CD14-positive monocyte (primary cell): ENCODE data around the gene CCDC40. TPM values are rescaled to one million over a fixed set of nuclear protein-coding genes. Genes with fewer than 3 reads are reported as not detected.

ENCODE experiments used
- DNase-seq, 3 donors: peaks; one replicate each; pipeline ENCODE4 v3.0.0-alpha.2; 2011 to 2022
- H2AFZ ChIP-seq: 2 replicates; pipeline ENCODE4 v1.6.0; 2012; ENCODE audit warnings: mild to moderate bottlenecking, low read depth, low read length, inconsistent platforms; ENCODE audit not compliant: insufficient read depth, poor library complexity, severe bottlenecking
- H3K27ac ChIP-seq, 2 donors: 1 replicate in 1 of 2; 2 replicates in 1 of 2; pipeline ENCODE4 v1.5.1; 2012 to 2013; ENCODE audit warnings: low read length in 2 of 2, control low read depth in 1 of 2, inconsistent platforms in 1 of 2, low read depth in 1 of 2, mild to moderate bottlenecking in 1 of 2
- H3K27me3 ChIP-seq, 2 donors: one replicate each; pipeline versions ENCODE4 v1.6.0 to v1.6.1; 2011 to 2013; ENCODE audit warnings: low read length in 2 of 2; ENCODE audit not compliant: control insufficient read depth in 2 of 2, insufficient read depth in 2 of 2
- H3K36me3 ChIP-seq, 2 donors: replicated peaks in 1 of 2; 1 replicate in 1 of 2; 2 replicates in 1 of 2; pipeline versions ENCODE4 v1.5.1 to v1.6.1; 2012 to 2013; ENCODE audit warnings: low read length in 2 of 2, control low read depth in 1 of 2, inconsistent platforms in 1 of 2, mild to moderate bottlenecking in 1 of 2; ENCODE audit not compliant: insufficient read depth in 2 of 2, control insufficient read depth in 1 of 2
- H3K4me1 ChIP-seq, 2 donors: 1 replicate in 1 of 2; 2 replicates in 1 of 2; pipeline versions ENCODE4 v1.5.1 to v1.6.1; 2012 to 2013; ENCODE audit warnings: low read length in 2 of 2, control low read depth in 1 of 2, inconsistent platforms in 1 of 2, mild to moderate bottlenecking in 1 of 2, moderate library complexity in 1 of 2; ENCODE audit not compliant: insufficient read depth in 2 of 2, control insufficient read depth in 1 of 2
- H3K4me2 ChIP-seq: replicated peaks from 2 replicates; pipeline ENCODE3; 2012; ENCODE audit warnings: low read length, moderate library complexity, mild to moderate bottlenecking; ENCODE audit not compliant: poor library complexity, severe bottlenecking; ENCODE audit errors: extremely low read depth
- H3K4me3 ChIP-seq, 3 experiments: fragments of 200-600 bp in 1 of 3; sonication (generic) in 1 of 3; replicated peaks in 1 of 3; 1 replicate in 2 of 3; 2 replicates in 1 of 3; pipeline ENCODE4 v1.5.1; 2011 to 2013; ENCODE audit warnings: low read length in 3 of 3, mild to moderate bottlenecking in 3 of 3, control low read depth in 2 of 3, low read depth in 2 of 3, inconsistent platforms in 1 of 3, moderate library complexity in 1 of 3
- H3K79me2 ChIP-seq: 2 replicates; pipeline ENCODE4 v1.6.0; 2012; ENCODE audit warnings: mild to moderate bottlenecking, control low read depth, inconsistent platforms, low read length, moderate library complexity; ENCODE audit not compliant: insufficient read depth
- H3K9ac ChIP-seq: 2 replicates; pipeline ENCODE4 v1.6.0; 2017; ENCODE audit warnings: low read length, mild to moderate bottlenecking; ENCODE audit not compliant: insufficient read depth, poor library complexity, severe bottlenecking
- H3K9me3 ChIP-seq, 2 donors: replicated peaks in 1 of 2; 1 replicate in 1 of 2; 2 replicates in 1 of 2; pipeline versions ENCODE4 v1.5.1 to v1.6.1; 2012 to 2013; ENCODE audit warnings: low read length in 2 of 2, control low read depth in 1 of 2; ENCODE audit not compliant: control insufficient read depth in 1 of 2, insufficient read depth in 1 of 2
- H4K20me1 ChIP-seq: 2 replicates; pipeline ENCODE4 v1.6.0; 2012; ENCODE audit warnings: mild to moderate bottlenecking, low read length, control low read depth, moderate library complexity; ENCODE audit not compliant: insufficient read depth
- H3K27ac Mint-ChIP-seq, 7 donors: one replicate each; pipeline ENCODE4 v1.8.0; 2020; ENCODE audit warnings: mild to moderate bottlenecking in 7 of 7, mixed read lengths in 7 of 7, moderate library complexity in 6 of 7, inconsistent platforms in 2 of 7
- H3K27me3 Mint-ChIP-seq, 3 donors: one replicate each; pipeline ENCODE4 v1.8.0; 2021 to 2022; ENCODE audit warnings: low read depth in 3 of 3, mild to moderate bottlenecking in 3 of 3, mixed read lengths in 3 of 3, moderate library complexity in 3 of 3, inconsistent platforms in 1 of 3
- H3K36me3 Mint-ChIP-seq, 2 donors: one replicate each; pipeline ENCODE4 v1.8.0; 2020; ENCODE audit warnings: mixed read lengths in 2 of 2, inconsistent platforms in 1 of 2, mild to moderate bottlenecking in 1 of 2
- H3K4me1 Mint-ChIP-seq: one replicate; pipeline ENCODE4 v1.8.0; 2020; ENCODE audit warnings: mild to moderate bottlenecking, mixed read lengths
- H3K4me3 Mint-ChIP-seq, 2 donors: one replicate each; pipeline ENCODE4 v1.8.0; 2020; ENCODE audit warnings: mild to moderate bottlenecking in 2 of 2, mixed read lengths in 2 of 2, moderate library complexity in 1 of 2
- H3K9me3 Mint-ChIP-seq, 7 donors: one replicate each; pipeline ENCODE4 v1.8.0; 2020 to 2022; ENCODE audit warnings: mixed read lengths in 7 of 7, mild to moderate bottlenecking in 6 of 7, moderate library complexity in 6 of 7, inconsistent platforms in 2 of 7
- WGBS: methylation state at CpG from one replicate; pipeline ENCODE4 v1.1.5; 2013; ENCODE audit warnings: missing lambda C conversion rate; ENCODE audit not compliant: insufficient coverage; 5-methylcytosine and 5-hydroxymethylcytosine counted together
- intact Hi-C, 2 donors: fragments of 100-400 bp; cut with micrococcal nuclease; formaldehyde crosslinking; loops; one replicate each; pipeline versions ENCODE4 v1.15.0 to v1.15.1; 2023
- polyA plus RNA-seq, 3 donors: library from polyadenylated mRNA; depleted of rRNA in 1 of 3; unstranded in 2 of 3; stranded (reverse) in 1 of 3; fragments of 300-500 nt in 2 of 3; fragments of >200 nt in 1 of 3; fragmentation: Illumina TruSeq in 2 of 3; gene quantifications; 1 replicate in 2 of 3; 2 replicates in 1 of 3; pipeline ENCODE4 v1.2.3, GENCODE V29; 2012 to 2021
- TF ChIP-seq, protein P1 (sequence below): fragments of 200-600 bp; IDR thresholded peaks from one replicate; pipeline ENCODE4 v1.8.0; 2022; ENCODE audit warnings: antibody characterized with exemption, mild to moderate bottlenecking

The CCDC40 gene
- polyA plus RNA-seq, 3 donors, result 0.21 to 0.27 TPM; not detected in 1

DNA sequence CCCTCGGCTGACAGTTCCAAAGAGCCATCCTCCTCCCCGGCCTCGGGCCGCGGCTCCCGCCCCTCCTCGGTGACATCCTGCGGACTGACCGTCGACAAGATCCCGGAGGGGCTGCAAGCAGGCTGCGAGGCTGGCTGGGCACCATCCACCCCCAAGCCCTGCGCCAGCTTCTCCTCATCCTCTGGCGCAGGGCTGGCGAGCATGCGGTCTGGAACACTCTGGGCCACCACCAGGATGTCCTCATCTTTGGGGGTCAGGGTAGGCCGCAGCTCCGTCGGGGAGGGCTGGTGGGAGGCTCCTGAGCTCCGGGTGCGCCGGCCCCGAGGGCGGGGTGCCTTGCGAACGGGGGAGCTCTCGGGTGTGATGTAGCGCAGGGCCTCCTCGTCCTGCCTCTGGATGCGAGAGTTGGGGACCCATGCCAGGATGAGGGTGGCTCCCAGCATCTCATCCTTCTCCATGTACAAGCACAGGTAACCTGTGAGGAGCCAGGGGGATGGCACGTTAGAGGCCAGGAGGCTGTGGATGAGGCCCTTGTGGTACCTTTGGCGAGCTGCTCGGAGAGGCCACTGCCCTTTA lies 26.1 kb upstream of the CCDC40 start:
- Mint-ChIP-seq H3K36me3 (no peaks in the 10 kb centered on the region), H3K27ac (peak overlapping the region in 1 of 7 donors; percentile 33), H3K9me3 (peaks cover 0 to 10% (median 5%) of the 10 kb centered on the region in 7 donors), H3K27me3 (peaks cover 2 to 7% (median 6%) of the 10 kb centered on the region in 3 donors), H3K4me3 (no peak overlapping the region), H3K4me1 (peaks cover 7% of the 10 kb centered on the region)
- no peak overlapping the region for H3K9ac ChIP-seq
- no peaks in the 10 kb centered on the region for H3K36me3 ChIP-seq
- peaks cover 0 to 5% of the 10 kb centered on the region in 2 donors for H3K9me3 ChIP-seq
- no peak overlapping the region for H3K4me2 ChIP-seq
- DNase-seq, result no peak
- no peaks in the 10 kb centered on the region for H4K20me1 ChIP-seq
- no peaks in the 10 kb centered on the region for H3K79me2 ChIP-seq
- intact Hi-C loops, result no loop called here
- TF ChIP-seq, protein P1, sequence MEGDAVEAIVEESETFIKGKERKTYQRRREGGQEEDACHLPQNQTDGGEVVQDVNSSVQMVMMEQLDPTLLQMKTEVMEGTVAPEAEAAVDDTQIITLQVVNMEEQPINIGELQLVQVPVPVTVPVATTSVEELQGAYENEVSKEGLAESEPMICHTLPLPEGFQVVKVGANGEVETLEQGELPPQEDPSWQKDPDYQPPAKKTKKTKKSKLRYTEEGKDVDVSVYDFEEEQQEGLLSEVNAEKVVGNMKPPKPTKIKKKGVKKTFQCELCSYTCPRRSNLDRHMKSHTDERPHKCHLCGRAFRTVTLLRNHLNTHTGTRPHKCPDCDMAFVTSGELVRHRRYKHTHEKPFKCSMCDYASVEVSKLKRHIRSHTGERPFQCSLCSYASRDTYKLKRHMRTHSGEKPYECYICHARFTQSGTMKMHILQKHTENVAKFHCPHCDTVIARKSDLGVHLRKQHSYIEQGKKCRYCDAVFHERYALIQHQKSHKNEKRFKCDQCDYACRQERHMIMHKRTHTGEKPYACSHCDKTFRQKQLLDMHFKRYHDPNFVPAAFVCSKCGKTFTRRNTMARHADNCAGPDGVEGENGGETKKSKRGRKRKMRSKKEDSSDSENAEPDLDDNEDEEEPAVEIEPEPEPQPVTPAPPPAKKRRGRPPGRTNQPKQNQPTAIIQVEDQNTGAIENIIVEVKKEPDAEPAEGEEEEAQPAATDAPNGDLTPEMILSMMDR, result no peak
- H3K4me3 ChIP-seq, result no peak overlapping the region
- 97% methylated on average over 29 of the region's 33 CpGs for WGBS
- H3K27ac ChIP-seq, result no peak overlapping the region
- H2AFZ ChIP-seq, result no peak overlapping the region
- H3K27me3 ChIP-seq, result no peaks in the 10 kb centered on the region
- H3K4me1 ChIP-seq, result peaks cover 4 to 8% of the 10 kb centered on the region in 2 donors

DNA sequence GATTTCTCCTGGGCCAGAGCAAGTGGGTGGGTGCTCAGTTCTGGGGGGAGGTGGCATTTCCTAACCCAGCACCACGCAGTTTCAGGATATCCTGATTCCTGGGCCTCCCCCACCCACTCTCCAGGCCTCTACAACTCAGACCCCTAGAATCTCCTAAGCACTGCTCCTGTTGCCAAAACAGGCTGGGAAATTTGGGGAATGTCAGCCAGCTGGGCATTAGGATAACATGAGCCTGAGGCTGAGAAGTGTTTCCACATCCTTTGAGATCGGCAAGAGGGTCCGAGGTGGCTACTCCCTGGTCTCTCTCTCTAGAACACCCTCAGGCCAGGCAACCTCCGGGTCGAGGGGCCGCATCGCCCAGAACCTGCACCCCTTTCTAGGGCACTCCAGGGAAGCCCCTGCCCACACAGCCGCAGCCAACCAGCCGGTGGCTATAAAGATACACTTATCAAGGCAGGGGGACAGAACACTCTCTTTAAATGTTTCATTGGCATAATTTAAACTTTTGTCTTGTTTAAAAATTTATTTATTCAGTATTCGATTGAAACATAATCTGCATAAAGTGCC lies 24.4 kb upstream of the CCDC40 start:
- H3K9me3 Mint-ChIP-seq, result peaks cover 0 to 10% (median 5%) of the 10 kb centered on the region in 7 donors
- Histone ChIP-seq H3K9ac (no peak overlapping the region), H3K4me2 (no peak overlapping the region), H3K27ac (no peak overlapping the region), H3K36me3 (no peaks in the 10 kb centered on the region), H3K27me3 (no peaks in the 10 kb centered on the region), H2AFZ (no peak overlapping the region), H3K79me2 (no peaks in the 10 kb centered on the region), H3K4me1 (no peaks in the 10 kb centered on the region), H4K20me1 (no peaks in the 10 kb centered on the region), H3K9me3 (peaks cover 0 to 5% of the 10 kb centered on the region in 2 donors), H3K4me3 (no peak overlapping the region)
- H3K36me3 Mint-ChIP-seq, result no peaks in the 10 kb centered on the region
- no peak overlapping the region for H3K4me3 Mint-ChIP-seq
- DNase-seq, result no peak
- H3K27ac Mint-ChIP-seq, result no peak overlapping the region
- H3K27me3 Mint-ChIP-seq, result peaks cover 2 to 3% (median 2%) of the 10 kb centered on the region in 3 donors
- TF ChIP-seq, protein P1, result no peak
- peaks cover 1% of the 10 kb centered on the region for H3K4me1 Mint-ChIP-seq
- 100% methylated on average over 2 of the region's 10 CpGs for WGBS
- intact Hi-C loops, result no loop called here
